ENCODE measurements around the gene PXYLP1.

Gene PXYLP1

GRCh38 chr3:141338881-141339280 is 107.3 kb downstream of the PXYLP1 start:
- H3K36me3 ChIP-seq (ENCODE audit: control insufficient read depth, insufficient read depth, low read length) = no peaks in the 10 kb centered on the region
- no peaks in the 10 kb centered on the region for H3K4me1 ChIP-seq (ENCODE audit: control insufficient read depth, insufficient read depth, low read length, poor library complexity, severe bottlenecking)
- no peak for DNase-seq
- H3K27me3 ChIP-seq (replicated peaks; ENCODE audit: control insufficient read depth, insufficient read depth, low read length, poor library complexity, severe bottlenecking) = no peaks in the 10 kb centered on the region
- H3K9me3 ChIP-seq (ENCODE audit: control insufficient read depth, low read length) = no peaks in the 10 kb centered on the region
- H3K4me3 ChIP-seq (ENCODE audit: insufficient read depth, low read depth, low read length, poor library complexity, severe bottlenecking) = no peak overlapping the region
- no peak overlapping the region for H3K27ac ChIP-seq (ENCODE audit: insufficient read depth, low read length, poor library complexity, severe bottlenecking)

DNA sequence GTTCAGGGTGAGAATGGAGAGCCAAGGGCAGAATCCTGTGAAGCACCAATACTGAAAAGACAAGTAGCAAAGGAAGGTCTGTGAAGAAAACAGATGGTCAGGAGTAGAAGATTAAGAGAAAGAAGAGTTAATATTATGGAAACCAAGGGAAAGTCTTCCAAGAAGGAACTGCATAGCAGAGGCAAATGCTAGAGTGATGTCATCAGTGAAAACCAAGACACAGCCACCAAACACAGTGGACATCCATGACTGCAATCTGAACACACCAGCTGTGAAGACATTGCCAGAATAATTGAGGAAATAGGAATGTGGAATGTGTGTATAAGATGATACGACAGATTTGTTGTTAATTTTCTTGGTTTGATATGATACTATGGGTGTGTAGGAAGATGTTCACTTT is 109.9 kb downstream of the PXYLP1 start:
- Histone ChIP-seq H3K36me3 (ENCODE audit: control insufficient read depth, insufficient read depth, low read length) (no peaks in the 10 kb centered on the region), H3K27ac (ENCODE audit: insufficient read depth, low read length, poor library complexity, severe bottlenecking) (no peak overlapping the region)

GRCh38 chr3:141342386-141342785 is 110.8 kb downstream of the PXYLP1 start:
- H3K36me3 ChIP-seq (ENCODE audit: control insufficient read depth, insufficient read depth, low read length) = no peaks in the 10 kb centered on the region
- H3K9me3 ChIP-seq (ENCODE audit: control insufficient read depth, low read length) = no peaks in the 10 kb centered on the region
- H3K4me1 ChIP-seq (ENCODE audit: control insufficient read depth, insufficient read depth, low read length, poor library complexity, severe bottlenecking) = no peaks in the 10 kb centered on the region
- H3K27me3 ChIP-seq (replicated peaks; ENCODE audit: control insufficient read depth, insufficient read depth, low read length, poor library complexity, severe bottlenecking) = no peaks in the 10 kb centered on the region
- H3K27ac ChIP-seq (ENCODE audit: insufficient read depth, low read length, poor library complexity, severe bottlenecking) = no peak overlapping the region
- H3K4me3 ChIP-seq (ENCODE audit: insufficient read depth, low read depth, low read length, poor library complexity, severe bottlenecking) = no peak overlapping the region
- DNase-seq = no peak

More for the DNA sequence above, 109.9 kb downstream of the PXYLP1 start:
- no peak overlapping the region for H3K4me3 ChIP-seq (ENCODE audit: insufficient read depth, low read depth, low read length, poor library complexity, severe bottlenecking)
- no peaks in the 10 kb centered on the region for H3K27me3 ChIP-seq (replicated peaks; ENCODE audit: control insufficient read depth, insufficient read depth, low read length, poor library complexity, severe bottlenecking)
- DNase-seq = no peak
- no peaks in the 10 kb centered on the region for H3K9me3 ChIP-seq (ENCODE audit: control insufficient read depth, low read length)
- no peaks in the 10 kb centered on the region for H3K4me1 ChIP-seq (ENCODE audit: control insufficient read depth, insufficient read depth, low read length, poor library complexity, severe bottlenecking)

- Histone ChIP-seq H3K27me3 (replicated peaks; ENCODE audit: control insufficient read depth, insufficient read depth, low read length, poor library complexity, severe bottlenecking) (no peaks in the 10 kb centered on the region), H3K36me3 (ENCODE audit: control insufficient read depth, insufficient read depth, low read length) (no peaks in the 10 kb centered on the region), H3K27ac (ENCODE audit: insufficient read depth, low read length, poor library complexity, severe bottlenecking) (no peak overlapping the region), H3K4me3 (ENCODE audit: insufficient read depth, low read depth, low read length, poor library complexity, severe bottlenecking) (no peak overlapping the region), H3K9me3 (ENCODE audit: control insufficient read depth, low read length) (no peaks in the 10 kb centered on the region), H3K4me1 (ENCODE audit: control insufficient read depth, insufficient read depth, low read length, poor library complexity, severe bottlenecking) (no peaks in the 10 kb centered on the region)
- DNase-seq = no peak
Measured at GRCh38 chr3:141343077-141343476, 111.5 kb downstream of the PXYLP1 start.

GRCh38 chr3:141343865-141344271 is 112.2 kb downstream of the PXYLP1 start:
- Histone ChIP-seq H3K9me3 (ENCODE audit: control insufficient read depth, low read length) (no peaks in the 10 kb centered on the region), H3K4me1 (ENCODE audit: control insufficient read depth, insufficient read depth, low read length, poor library complexity, severe bottlenecking) (no peaks in the 10 kb centered on the region), H3K36me3 (ENCODE audit: control insufficient read depth, insufficient read depth, low read length) (no peaks in the 10 kb centered on the region), H3K4me3 (ENCODE audit: insufficient read depth, low read depth, low read length, poor library complexity, severe bottlenecking) (no peak overlapping the region), H3K27ac (ENCODE audit: insufficient read depth, low read length, poor library complexity, severe bottlenecking) (no peak overlapping the region), H3K27me3 (replicated peaks; ENCODE audit: control insufficient read depth, insufficient read depth, low read length, poor library complexity, severe bottlenecking) (no peaks in the 10 kb centered on the region)
- DNase-seq = no peak
